Testis (tissue), 3 donors: ENCODE results near the gene ADAMTS8. TPM values are rescaled to one million over a fixed set of nuclear protein-coding genes. Genes with fewer than 3 reads are reported as not detected.

ENCODE experiments used
- DNase-seq: peaks from one replicate; pipeline ENCODE4 v3.0.0-alpha.2; 2019
- H3K27ac ChIP-seq, 2 donors: fragments of 200-600 bp; sonication (generic); one replicate each; pipeline ENCODE4 v1.5.1; 2019
- H3K27me3 ChIP-seq: fragments of 200-600 bp; sonication (generic); one replicate; pipeline ENCODE4 v1.5.1; 2019
- H3K36me3 ChIP-seq: fragments of 200-600 bp; sonication (generic); one replicate; pipeline ENCODE4 v1.5.1; 2017; ENCODE audit warnings: low read depth; ENCODE audit errors: missing control alignments
- H3K4me1 ChIP-seq: fragments of 200-600 bp; sonication (generic); one replicate; pipeline ENCODE4 v1.5.1; 2019
- H3K4me3 ChIP-seq, 2 donors: fragments of 200-600 bp; sonication (generic); one replicate each; pipeline ENCODE4 v1.5.1; 2017 to 2019
- H3K9me3 ChIP-seq: fragments of 200-600 bp; sonication (generic); one replicate; pipeline ENCODE4 v1.5.1; 2017
- CTCF ChIP-seq, 3 experiments: fragments of 450-650 bp in 2 of 3; fragments of 200-600 bp in 1 of 3; sonication (generic) in 1 of 3; IDR thresholded peaks; one replicate each; pipeline ENCODE4 v1.5.1; 2016 to 2019; ENCODE audit warnings: antibody characterized with exemption in 3 of 3, mild to moderate bottlenecking in 2 of 3, moderate library complexity in 1 of 3
- POLR2A ChIP-seq: fragments of 450-650 bp; IDR thresholded peaks from one replicate; pipeline ENCODE4 v1.6.1; 2017; ENCODE audit warnings: antibody characterized with exemption, mild to moderate bottlenecking, moderate library complexity
- WGBS, 2 donors: methylation state at CpG; one replicate each; pipeline ENCODE4 v1.1.5; 2018; 5-methylcytosine and 5-hydroxymethylcytosine counted together
- intact Hi-C: fragments of 100-400 bp; cut with DNase I; formaldehyde crosslinking; loops from one replicate; pipeline ENCODE4 v1.15.1; 2023; ENCODE audit warnings: low total_unique reads
- polyA plus RNA-seq: library from polyadenylated mRNA; stranded (reverse); fragments of 350-450 nt; fragmentation: Illumina TruSeq; extraction: RNeasy Lipid Tissue Mini Kit (QIAGEN cat#74804); gene quantifications from one replicate; pipeline ENCODE4 v1.2.3, GENCODE V29; 2014; ENCODE audit warnings: low read depth, low replicate concordance; ENCODE audit not compliant: insufficient read depth
- total RNA-seq, 2 donors: library from RNA; depleted of rRNA; stranded (reverse); fragments of >200 nt; gene quantifications; one replicate each; pipeline ENCODE4 v1.2.3, GENCODE V29; 2016

Gene ADAMTS8
- total and polyA plus RNA-seq, 3 donors from 2014 or later: 0.39 to 1.2 (median 0.56) TPM

- Histone ChIP-seq H3K4me1 (no peaks in the 10 kb centered on the region), H3K27ac (no peak overlapping the region), H3K36me3 (no peaks in the 10 kb centered on the region), H3K27me3 (no peaks in the 10 kb centered on the region), H3K9me3 (no peaks in the 10 kb centered on the region), H3K4me3 (no peak overlapping the region)
- intact Hi-C loops: loop anchor here (10.0 kb wide), 1 partner anchor 207 kb away; no protein-coding TSS in a partner anchor
- DNase-seq: no peak
- WGBS, 2 donors: 95 to 100% methylated on average over 5 to 8 of the region's 8 CpGs
- no peak for TF ChIP-seq POLR2A
Observed at GRCh38 chr11:130421697-130422096, 6.7 kb downstream of the ADAMTS8 start.

- 91 to 95% methylated on average over 7 of the region's 7 CpGs for WGBS, 2 donors
- no peaks in the 10 kb centered on the region for H3K9me3 ChIP-seq
- intact Hi-C loops: loop anchor here (10.0 kb wide), 1 partner anchor 206 kb away; no protein-coding TSS in a partner anchor
- H3K27ac ChIP-seq: no peak overlapping the region
- H3K36me3 ChIP-seq: no peaks in the 10 kb centered on the region
- TF ChIP-seq CTCF (IDR thresholded peaks at IDR 0.05): no peak
- no peak for TF ChIP-seq POLR2A
- H3K27me3 ChIP-seq: no peaks in the 10 kb centered on the region
- H3K4me1 ChIP-seq: no peaks in the 10 kb centered on the region
- no peak for DNase-seq
- no peak overlapping the region for H3K4me3 ChIP-seq
Observed at GRCh38 chr11:130421199-130421585, 7.2 kb downstream of the ADAMTS8 start.

GRCh38 chr11:130420478-130421198, 7.8 kb downstream of the ADAMTS8 start:
- no peaks in the 10 kb centered on the region for H3K4me1 ChIP-seq
- no peak for TF ChIP-seq CTCF (IDR thresholded peaks at IDR 0.05)
- no peak for TF ChIP-seq POLR2A
- H3K9me3 ChIP-seq: no peaks in the 10 kb centered on the region
- intact Hi-C loops: loop anchor here (10.0 kb wide), 1 partner anchor 206 kb away; no protein-coding TSS in a partner anchor
- H3K27me3 ChIP-seq: no peaks in the 10 kb centered on the region
- 68 to 74% methylated on average over 14 of the region's 14 CpGs for WGBS, 2 donors
- no peak overlapping the region for H3K27ac ChIP-seq
- H3K36me3 ChIP-seq: no peaks in the 10 kb centered on the region
- no peak for DNase-seq
- no peak overlapping the region for H3K4me3 ChIP-seq

- no peaks in the 10 kb centered on the region for H3K9me3 ChIP-seq
- TF ChIP-seq CTCF (IDR thresholded peaks at IDR 0.05): no peak
- TF ChIP-seq POLR2A: no peak
- WGBS, 2 donors: 48 to 70% methylated on average over 9 to 12 of the region's 12 CpGs
- no peak overlapping the region for H3K4me3 ChIP-seq
- intact Hi-C loops: no loop called here
- DNase-seq: no peak
- H3K27me3 ChIP-seq: no peaks in the 10 kb centered on the region
- H3K4me1 ChIP-seq: no peaks in the 10 kb centered on the region
- H3K27ac ChIP-seq: no peak overlapping the region
- H3K36me3 ChIP-seq: no peaks in the 10 kb centered on the region
Observed at GRCh38 chr11:130418756-130419155, 9.7 kb downstream of the ADAMTS8 start.

- intact Hi-C loops: no loop called here
- WGBS, 2 donors: 81 to 91% methylated on average over 4 to 5 of the region's 5 CpGs
- H3K27ac ChIP-seq: no peak overlapping the region
Observed at GRCh38 chr11:130418210-130418609, 10.2 kb downstream of the ADAMTS8 start.

More at GRCh38 chr11:130418210-130418609, 10.2 kb downstream of the ADAMTS8 start:
- TF ChIP-seq POLR2A (no peak), CTCF (IDR thresholded peaks at IDR 0.05) (no peak)
- H3K4me1 ChIP-seq: no peaks in the 10 kb centered on the region
- no peaks in the 10 kb centered on the region for H3K9me3 ChIP-seq
- no peaks in the 10 kb centered on the region for H3K36me3 ChIP-seq
- H3K27me3 ChIP-seq: no peaks in the 10 kb centered on the region
- H3K4me3 ChIP-seq: no peak overlapping the region
- DNase-seq: no peak
